Measurements from ENCODE around the gene AURKB. TPM values are rescaled to one million over a fixed set of nuclear protein-coding genes. Genes with fewer than 3 reads are reported as not detected.

Gene AURKB
- total RNA-seq, 2 donors from 2014 or later: 90.5 to 122 TPM

DNA sequence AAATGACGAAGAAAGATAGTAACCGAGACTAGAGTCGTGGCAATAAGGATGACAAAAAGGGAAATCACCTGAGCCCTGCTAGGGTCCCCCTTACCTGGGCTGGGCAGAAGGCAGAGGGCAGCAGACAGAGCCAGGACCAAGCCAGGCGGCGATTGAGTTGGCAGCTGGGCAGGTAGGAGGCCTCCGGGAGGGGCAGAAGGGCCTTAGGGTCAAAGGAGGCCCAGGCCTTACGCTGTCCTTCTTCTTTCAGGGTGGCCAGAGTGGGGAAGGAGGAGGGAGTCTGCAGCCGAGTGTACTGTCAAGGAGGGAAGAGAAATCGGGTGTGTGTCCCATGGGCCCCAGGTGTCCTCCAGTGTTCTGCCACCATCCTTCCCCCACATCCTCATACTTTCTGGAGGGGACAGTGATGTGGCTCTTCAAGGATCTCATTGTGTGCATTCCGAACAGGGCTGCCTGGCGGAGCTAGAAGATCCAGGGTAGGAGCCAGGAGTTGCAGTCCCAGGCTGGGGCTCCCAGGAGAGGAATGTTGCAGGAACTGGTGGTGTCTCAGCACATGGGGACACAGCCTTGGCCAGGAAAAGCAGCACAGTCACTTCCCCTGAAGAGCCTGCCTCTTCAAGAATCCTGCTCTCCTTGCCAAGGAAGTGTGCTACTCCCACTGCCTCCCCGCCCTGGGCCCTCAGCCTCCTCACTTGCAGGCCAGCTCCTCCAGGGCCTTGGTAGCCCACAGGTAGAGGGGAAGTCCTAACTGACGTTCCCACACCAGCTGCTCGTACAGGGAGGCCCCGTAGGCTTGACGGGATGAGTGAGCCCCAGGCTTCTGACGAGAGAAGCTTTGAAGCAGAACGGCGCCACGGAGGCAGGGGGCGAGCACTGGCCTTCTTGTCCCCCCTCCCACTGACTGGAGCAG lies 24.2 kb upstream of the AURKB start:
- no peak overlapping the region for H3K27ac ChIP-seq (ENCODE audit: low read depth, low read length)
- Mint-ChIP-seq H3K4me1 (no peaks in the 10 kb centered on the region), H3K36me3 (ENCODE audit: low read depth) (peaks cover 79% of the 10 kb centered on the region), H3K9me3 (no peaks in the 10 kb centered on the region), H3K4me3 (no peak overlapping the region), H3K27me3 (ENCODE audit: insufficient read depth) (no peaks in the 10 kb centered on the region), H3K27ac (no peak overlapping the region)
- H3K36me3 ChIP-seq (ENCODE audit: control insufficient read depth, insufficient read depth, low read length): peaks cover 88% of the 10 kb centered on the region
- H3K27me3 ChIP-seq (ENCODE audit: control insufficient read depth, insufficient read depth, low read length, poor library complexity, severe bottlenecking): no peaks in the 10 kb centered on the region
- H3K4me3 ChIP-seq (ENCODE audit: low read length): no peak overlapping the region
- 93 to 94% methylated on average over 15 to 21 of the region's 21 CpGs for WGBS, 2 experiments (ENCODE audit: insufficient coverage in 1 of 2, insufficient read length in 1 of 2)
- H3K4me1 ChIP-seq (ENCODE audit: control insufficient read depth, insufficient read depth, low read length): no peaks in the 10 kb centered on the region
- TF ChIP-seq, protein P1, sequence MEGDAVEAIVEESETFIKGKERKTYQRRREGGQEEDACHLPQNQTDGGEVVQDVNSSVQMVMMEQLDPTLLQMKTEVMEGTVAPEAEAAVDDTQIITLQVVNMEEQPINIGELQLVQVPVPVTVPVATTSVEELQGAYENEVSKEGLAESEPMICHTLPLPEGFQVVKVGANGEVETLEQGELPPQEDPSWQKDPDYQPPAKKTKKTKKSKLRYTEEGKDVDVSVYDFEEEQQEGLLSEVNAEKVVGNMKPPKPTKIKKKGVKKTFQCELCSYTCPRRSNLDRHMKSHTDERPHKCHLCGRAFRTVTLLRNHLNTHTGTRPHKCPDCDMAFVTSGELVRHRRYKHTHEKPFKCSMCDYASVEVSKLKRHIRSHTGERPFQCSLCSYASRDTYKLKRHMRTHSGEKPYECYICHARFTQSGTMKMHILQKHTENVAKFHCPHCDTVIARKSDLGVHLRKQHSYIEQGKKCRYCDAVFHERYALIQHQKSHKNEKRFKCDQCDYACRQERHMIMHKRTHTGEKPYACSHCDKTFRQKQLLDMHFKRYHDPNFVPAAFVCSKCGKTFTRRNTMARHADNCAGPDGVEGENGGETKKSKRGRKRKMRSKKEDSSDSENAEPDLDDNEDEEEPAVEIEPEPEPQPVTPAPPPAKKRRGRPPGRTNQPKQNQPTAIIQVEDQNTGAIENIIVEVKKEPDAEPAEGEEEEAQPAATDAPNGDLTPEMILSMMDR (conservative IDR thresholded peaks at IDR 0.05): no peak
- H3K9me3 ChIP-seq (ENCODE audit: control insufficient read depth, low read length): no peaks in the 10 kb centered on the region
- no peak for DNase-seq
- H3K9ac ChIP-seq (ENCODE audit: extremely low read depth, low read length, poor library complexity, severe bottlenecking): no peak overlapping the region

DNA sequence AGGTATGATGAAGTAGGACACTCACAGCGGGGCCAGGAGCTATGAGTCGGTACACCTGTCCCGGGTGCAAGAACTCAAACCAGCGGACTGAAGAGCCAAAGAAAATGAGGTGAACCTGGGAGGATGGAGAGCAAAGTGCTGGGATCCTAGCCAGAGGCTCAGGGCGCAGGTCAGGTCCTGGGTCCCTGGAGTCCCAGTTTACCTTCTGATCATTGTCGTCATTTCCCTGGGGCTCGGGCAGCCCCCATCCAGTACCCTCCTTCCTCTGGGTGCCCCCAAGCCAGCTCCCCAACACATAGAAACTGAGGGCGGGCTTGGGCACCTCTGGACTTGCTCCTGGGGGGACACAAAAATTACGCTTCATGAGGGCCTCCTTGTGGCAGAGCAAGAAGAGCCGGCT lies 21.3 kb upstream of the AURKB start:
- TF ChIP-seq, protein P1 (conservative IDR thresholded peaks at IDR 0.05): no peak
- H3K36me3 ChIP-seq (ENCODE audit: control insufficient read depth, insufficient read depth, low read length): peaks cover 95% of the 10 kb centered on the region
- no peak for DNase-seq
- Mint-ChIP-seq H3K36me3 (ENCODE audit: low read depth) (peaks cover 76% of the 10 kb centered on the region), H3K4me1 (peaks cover 3% of the 10 kb centered on the region), H3K27me3 (ENCODE audit: insufficient read depth) (no peaks in the 10 kb centered on the region), H3K9me3 (no peaks in the 10 kb centered on the region), H3K27ac (no peak overlapping the region), H3K4me3 (no peak overlapping the region)
- no peak overlapping the region for H3K4me3 ChIP-seq (ENCODE audit: low read length)
- 95 to 96% methylated on average over 9 to 10 of the region's 10 CpGs for WGBS, 2 experiments (ENCODE audit: insufficient coverage in 1 of 2, insufficient read length in 1 of 2)
- no peaks in the 10 kb centered on the region for H3K9me3 ChIP-seq (ENCODE audit: control insufficient read depth, low read length)
- no peak overlapping the region for H3K27ac ChIP-seq (ENCODE audit: low read depth, low read length)
- no peaks in the 10 kb centered on the region for H3K27me3 ChIP-seq (ENCODE audit: control insufficient read depth, insufficient read depth, low read length, poor library complexity, severe bottlenecking)
- no peak overlapping the region for H3K9ac ChIP-seq (ENCODE audit: extremely low read depth, low read length, poor library complexity, severe bottlenecking)
- H3K4me1 ChIP-seq (ENCODE audit: control insufficient read depth, insufficient read depth, low read length): no peaks in the 10 kb centered on the region

DNA sequence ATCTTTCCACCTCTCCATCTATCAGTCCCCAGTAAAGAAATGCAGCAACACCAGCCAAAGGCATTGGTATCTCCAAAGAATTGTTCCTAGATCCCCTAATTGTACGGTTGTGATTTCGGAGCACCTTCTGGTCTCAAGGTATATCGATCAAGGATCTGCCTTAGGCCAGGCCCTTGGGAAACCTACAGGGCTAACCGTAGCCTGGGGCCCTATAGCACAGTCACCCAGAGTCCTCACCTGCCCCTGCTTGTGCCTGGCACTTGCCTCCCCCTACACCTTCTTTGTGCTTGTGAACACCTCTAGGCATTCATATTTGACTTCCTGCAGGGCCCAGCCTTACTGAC lies 16.8 kb upstream of the AURKB start:
- no peaks in the 10 kb centered on the region for H3K9me3 Mint-ChIP-seq
- H3K27ac ChIP-seq (ENCODE audit: low read depth, low read length): no peak overlapping the region
- DNase-seq: peak; percentile 69
- peak overlapping the region; percentile 92 for H3K27ac Mint-ChIP-seq
- peaks cover 40% of the 10 kb centered on the region for H3K36me3 Mint-ChIP-seq (ENCODE audit: low read depth)
- TF ChIP-seq, protein P1 (conservative IDR thresholded peaks at IDR 0.05): no peak
- H3K4me1 ChIP-seq (ENCODE audit: control insufficient read depth, insufficient read depth, low read length): no peaks in the 10 kb centered on the region
- no peaks in the 10 kb centered on the region for H3K9me3 ChIP-seq (ENCODE audit: control insufficient read depth, low read length)
- peaks cover 3% of the 10 kb centered on the region for H3K4me1 Mint-ChIP-seq
- no peaks in the 10 kb centered on the region for H3K27me3 Mint-ChIP-seq (ENCODE audit: insufficient read depth)
- peaks cover 52% of the 10 kb centered on the region for H3K36me3 ChIP-seq (ENCODE audit: control insufficient read depth, insufficient read depth, low read length)
- 91 to 100% methylated on average over 2 to 4 of the region's 4 CpGs for WGBS, 2 experiments (ENCODE audit: insufficient coverage in 1 of 2, insufficient read length in 1 of 2)
- no peaks in the 10 kb centered on the region for H3K27me3 ChIP-seq (ENCODE audit: control insufficient read depth, insufficient read depth, low read length, poor library complexity, severe bottlenecking)
- H3K9ac ChIP-seq (ENCODE audit: extremely low read depth, low read length, poor library complexity, severe bottlenecking): peak overlapping the region; percentile 49
- H3K4me3 ChIP-seq (ENCODE audit: low read length): peak overlapping the region; percentile 79
- peak overlapping the region; percentile 63 for H3K4me3 Mint-ChIP-seq
